HEK293 (cell line): ENCODE measurements around the gene JAZF1.

Experiments used
- GLI4 ChIP-seq: fragments of 450-650 bp; formaldehyde crosslinking; IDR thresholded peaks from 2 replicates; pipeline ENCODE4 v1.5.1; 2016; ENCODE audit warnings: missing biosample characterization, missing genetic modification characterization
- GLIS1 ChIP-seq: fragments of 450-650 bp; formaldehyde crosslinking; IDR thresholded peaks from 2 replicates; pipeline ENCODE4 v1.5.1; 2016; ENCODE audit warnings: missing biosample characterization, missing genetic modification characterization
- GLIS2 ChIP-seq: fragments of 450-650 bp; formaldehyde crosslinking; IDR thresholded peaks from 2 replicates; pipeline ENCODE4 v1.5.1; 2016; ENCODE audit warnings: missing biosample characterization, missing genetic modification characterization
- KLF16 ChIP-seq: fragments of 450-650 bp; formaldehyde crosslinking; IDR thresholded peaks from 2 replicates; pipeline ENCODE4 v1.5.1; 2017; ENCODE audit warnings: missing biosample characterization, missing genetic modification characterization
- OSR2 ChIP-seq: fragments of 450-650 bp; formaldehyde crosslinking; IDR thresholded peaks from 2 replicates; pipeline ENCODE4 v1.5.1; 2016; ENCODE audit warnings: missing biosample characterization, missing genetic modification characterization
- YY1 ChIP-seq: fragments of 450-650 bp; formaldehyde crosslinking; IDR thresholded peaks from 2 replicates; pipeline ENCODE4 v1.5.1; 2018; ENCODE audit warnings: missing biosample characterization, missing genetic modification characterization
- ZNF133 ChIP-seq: fragments of 450-650 bp; formaldehyde crosslinking; IDR thresholded peaks from 2 replicates; pipeline ENCODE4 v1.5.1; 2016; ENCODE audit warnings: missing biosample characterization, missing genetic modification characterization
- ZNF239 ChIP-seq: fragments of 450-650 bp; formaldehyde crosslinking; IDR thresholded peaks from 2 replicates; pipeline ENCODE4 v1.5.1; 2016; ENCODE audit warnings: missing biosample characterization, missing genetic modification characterization
- ZNF777 ChIP-seq: fragments of 450-650 bp; formaldehyde crosslinking; IDR thresholded peaks from 2 replicates; pipeline ENCODE4 v1.5.1; 2017; ENCODE audit warnings: missing biosample characterization, missing genetic modification characterization, borderline replicate concordance
- TF ChIP-seq, protein P1 (sequence below): fragments of 450-650 bp; formaldehyde crosslinking; IDR thresholded peaks from 2 replicates; pipeline ENCODE4 v1.5.1; 2016; ENCODE audit warnings: missing biosample characterization, missing genetic modification characterization

DNA sequence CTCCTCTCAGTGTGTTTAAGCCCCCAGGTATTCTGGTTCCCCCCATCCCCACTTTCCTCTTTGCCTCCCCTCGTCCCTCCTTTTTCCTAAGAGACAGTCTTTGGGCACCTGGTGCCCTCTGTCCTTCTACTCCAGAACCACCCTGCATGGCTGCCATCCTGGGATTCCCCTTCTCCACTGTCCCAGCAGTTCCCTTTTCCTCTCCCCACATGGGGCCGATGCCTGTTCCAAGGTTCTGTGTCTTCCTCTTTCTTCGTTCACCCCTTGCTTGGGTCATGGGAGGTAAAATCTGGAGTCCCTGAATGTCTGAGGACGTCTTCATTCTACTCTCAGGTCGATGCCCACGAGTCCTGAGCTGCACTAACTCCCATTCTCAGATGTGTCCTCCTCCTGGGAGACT is 319.8 kb downstream of the JAZF1 start:
- TF ChIP-seq GLI4 (tag by site-specific recombination) (no peak), OSR2 (tag by site-specific recombination) (no peak), ZNF777 (no peak), ZNF239 (tag by site-specific recombination) (no peak), GLIS1 (tag by site-specific recombination) (no peak), GLIS2 (tag by site-specific recombination) (no peak), KLF16 (no peak), YY1 (tag by site-specific recombination) (no peak), ZNF133 (no peak)
- TF ChIP-seq, protein P1, sequence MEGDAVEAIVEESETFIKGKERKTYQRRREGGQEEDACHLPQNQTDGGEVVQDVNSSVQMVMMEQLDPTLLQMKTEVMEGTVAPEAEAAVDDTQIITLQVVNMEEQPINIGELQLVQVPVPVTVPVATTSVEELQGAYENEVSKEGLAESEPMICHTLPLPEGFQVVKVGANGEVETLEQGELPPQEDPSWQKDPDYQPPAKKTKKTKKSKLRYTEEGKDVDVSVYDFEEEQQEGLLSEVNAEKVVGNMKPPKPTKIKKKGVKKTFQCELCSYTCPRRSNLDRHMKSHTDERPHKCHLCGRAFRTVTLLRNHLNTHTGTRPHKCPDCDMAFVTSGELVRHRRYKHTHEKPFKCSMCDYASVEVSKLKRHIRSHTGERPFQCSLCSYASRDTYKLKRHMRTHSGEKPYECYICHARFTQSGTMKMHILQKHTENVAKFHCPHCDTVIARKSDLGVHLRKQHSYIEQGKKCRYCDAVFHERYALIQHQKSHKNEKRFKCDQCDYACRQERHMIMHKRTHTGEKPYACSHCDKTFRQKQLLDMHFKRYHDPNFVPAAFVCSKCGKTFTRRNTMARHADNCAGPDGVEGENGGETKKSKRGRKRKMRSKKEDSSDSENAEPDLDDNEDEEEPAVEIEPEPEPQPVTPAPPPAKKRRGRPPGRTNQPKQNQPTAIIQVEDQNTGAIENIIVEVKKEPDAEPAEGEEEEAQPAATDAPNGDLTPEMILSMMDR (tag by site-specific recombination) = no peak
